ENCODE measurements around the gene SPAG6.

DNA sequence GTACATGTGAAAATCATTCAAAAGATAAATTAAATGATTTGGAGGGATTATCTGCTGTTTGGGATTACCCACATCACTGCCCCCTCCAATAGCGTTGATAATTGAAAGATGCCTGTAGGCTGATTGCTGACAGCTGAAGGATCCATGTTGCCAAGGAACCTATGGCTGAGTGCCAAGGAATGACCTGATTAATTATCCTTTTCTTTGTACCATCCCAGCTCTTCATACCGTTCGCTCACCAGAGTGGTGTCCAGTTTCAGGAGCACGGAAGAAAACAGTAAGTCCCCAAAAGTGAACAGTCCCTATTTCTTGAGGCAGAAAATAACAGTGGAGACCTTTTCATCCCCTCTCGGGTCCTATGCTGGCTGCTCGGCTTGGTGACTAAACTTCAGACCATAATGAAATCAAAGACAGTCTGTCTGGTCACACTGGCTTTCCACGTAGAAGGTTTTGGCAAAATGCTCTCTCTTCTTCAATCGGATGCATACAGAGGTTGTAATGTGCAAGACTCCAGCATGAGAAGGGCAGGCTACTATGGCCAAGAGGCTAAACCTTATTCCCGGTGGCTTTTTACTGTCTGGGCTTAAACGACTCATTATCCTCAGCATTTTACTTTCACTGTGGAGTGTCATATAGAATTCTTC is 108.8 kb downstream of the SPAG6 start:
- TF ChIP-seq CTCF (conservative IDR thresholded peaks at IDR 0.05; ENCODE audit: low read depth in 2 of 2): no peak
- no peak for TF ChIP-seq EZH2 (IDR thresholded peaks at IDR 0.05; ENCODE audit: low read depth, unreplicated experiment)
- TF ChIP-seq EZH2phosphoT487 (IDR thresholded peaks at IDR 0.05; ENCODE audit: unreplicated experiment): no peak
- no peak for TF ChIP-seq POLR2AphosphoS5 (IDR thresholded peaks at IDR 0.05; ENCODE audit: low read depth)
- no peak for TF ChIP-seq CREB1 (CRISPR knock-in tag; IDR thresholded peaks at IDR 0.05; ENCODE audit: low read depth)
- TF ChIP-seq, protein P1, sequence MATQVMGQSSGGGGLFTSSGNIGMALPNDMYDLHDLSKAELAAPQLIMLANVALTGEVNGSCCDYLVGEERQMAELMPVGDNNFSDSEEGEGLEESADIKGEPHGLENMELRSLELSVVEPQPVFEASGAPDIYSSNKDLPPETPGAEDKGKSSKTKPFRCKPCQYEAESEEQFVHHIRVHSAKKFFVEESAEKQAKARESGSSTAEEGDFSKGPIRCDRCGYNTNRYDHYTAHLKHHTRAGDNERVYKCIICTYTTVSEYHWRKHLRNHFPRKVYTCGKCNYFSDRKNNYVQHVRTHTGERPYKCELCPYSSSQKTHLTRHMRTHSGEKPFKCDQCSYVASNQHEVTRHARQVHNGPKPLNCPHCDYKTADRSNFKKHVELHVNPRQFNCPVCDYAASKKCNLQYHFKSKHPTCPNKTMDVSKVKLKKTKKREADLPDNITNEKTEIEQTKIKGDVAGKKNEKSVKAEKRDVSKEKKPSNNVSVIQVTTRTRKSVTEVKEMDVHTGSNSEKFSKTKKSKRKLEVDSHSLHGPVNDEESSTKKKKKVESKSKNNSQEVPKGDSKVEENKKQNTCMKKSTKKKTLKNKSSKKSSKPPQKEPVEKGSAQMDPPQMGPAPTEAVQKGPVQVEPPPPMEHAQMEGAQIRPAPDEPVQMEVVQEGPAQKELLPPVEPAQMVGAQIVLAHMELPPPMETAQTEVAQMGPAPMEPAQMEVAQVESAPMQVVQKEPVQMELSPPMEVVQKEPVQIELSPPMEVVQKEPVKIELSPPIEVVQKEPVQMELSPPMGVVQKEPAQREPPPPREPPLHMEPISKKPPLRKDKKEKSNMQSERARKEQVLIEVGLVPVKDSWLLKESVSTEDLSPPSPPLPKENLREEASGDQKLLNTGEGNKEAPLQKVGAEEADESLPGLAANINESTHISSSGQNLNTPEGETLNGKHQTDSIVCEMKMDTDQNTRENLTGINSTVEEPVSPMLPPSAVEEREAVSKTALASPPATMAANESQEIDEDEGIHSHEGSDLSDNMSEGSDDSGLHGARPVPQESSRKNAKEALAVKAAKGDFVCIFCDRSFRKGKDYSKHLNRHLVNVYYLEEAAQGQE (IDR thresholded peaks at IDR 0.05; ENCODE audit: unreplicated experiment): no peak
- no peak for TF ChIP-seq ZNF114 (CRISPR knock-in tag; IDR thresholded peaks at IDR 0.05)
- TF ChIP-seq, protein P2, sequence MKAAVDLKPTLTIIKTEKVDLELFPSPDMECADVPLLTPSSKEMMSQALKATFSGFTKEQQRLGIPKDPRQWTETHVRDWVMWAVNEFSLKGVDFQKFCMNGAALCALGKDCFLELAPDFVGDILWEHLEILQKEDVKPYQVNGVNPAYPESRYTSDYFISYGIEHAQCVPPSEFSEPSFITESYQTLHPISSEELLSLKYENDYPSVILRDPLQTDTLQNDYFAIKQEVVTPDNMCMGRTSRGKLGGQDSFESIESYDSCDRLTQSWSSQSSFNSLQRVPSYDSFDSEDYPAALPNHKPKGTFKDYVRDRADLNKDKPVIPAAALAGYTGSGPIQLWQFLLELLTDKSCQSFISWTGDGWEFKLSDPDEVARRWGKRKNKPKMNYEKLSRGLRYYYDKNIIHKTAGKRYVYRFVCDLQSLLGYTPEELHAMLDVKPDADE (IDR thresholded peaks at IDR 0.05): no peak
- TF ChIP-seq JUNB (IDR thresholded peaks at IDR 0.05; ENCODE audit: unreplicated experiment): no peak
